HEK293 (cell line): Measurements from ENCODE around the gene PKDCC.

ENCODE experiments used
- EGR2 ChIP-seq: fragments of 450-650 bp; formaldehyde crosslinking; IDR thresholded peaks from 2 replicates; pipeline ENCODE4 v1.5.1; 2016; ENCODE audit warnings: low read depth, missing biosample characterization, missing genetic modification characterization
- HOXD13 ChIP-seq: sonication (generic); formaldehyde crosslinking; IDR thresholded peaks from 2 replicates; pipeline ENCODE4 v1.8.0; 2022; ENCODE audit warnings: missing genetic modification reagents, borderline replicate concordance
- KLF7 ChIP-seq: fragments of 450-650 bp; formaldehyde crosslinking; IDR thresholded peaks from 2 replicates; pipeline ENCODE4 v1.5.1; 2016; ENCODE audit warnings: missing biosample characterization, missing genetic modification characterization, borderline replicate concordance
- MEIS1 ChIP-seq: sonication (generic); formaldehyde crosslinking; IDR thresholded peaks from 2 replicates; pipeline ENCODE4 v1.8.1; 2022; ENCODE audit warnings: missing genetic modification reagents, mild to moderate bottlenecking, borderline replicate concordance
- OVOL3 ChIP-seq: fragments of 450-650 bp; formaldehyde crosslinking; IDR thresholded peaks from 2 replicates; pipeline ENCODE4 v1.5.1; 2016; ENCODE audit warnings: missing biosample characterization, missing genetic modification characterization
- SETDB1 ChIP-seq: IDR thresholded peaks from one replicate; pipeline ENCODE4 v1.6.1; 2017; ENCODE audit warnings: mild to moderate bottlenecking, low read length, moderate library complexity, mixed read lengths; ENCODE audit not compliant: insufficient read length
- SP3 ChIP-seq: fragments of 450-650 bp; formaldehyde crosslinking; IDR thresholded peaks from 2 replicates; pipeline ENCODE4 v1.5.1; 2016; ENCODE audit warnings: missing biosample characterization, missing genetic modification characterization
- ZBTB7A ChIP-seq: fragments of 450-650 bp; formaldehyde crosslinking; IDR thresholded peaks from 2 replicates; pipeline ENCODE4 v1.5.1; 2016; ENCODE audit warnings: low read depth, missing biosample characterization, missing genetic modification characterization
- ZNF114 ChIP-seq: fragments of 450-650 bp; formaldehyde crosslinking; IDR thresholded peaks from 2 replicates; pipeline ENCODE4 v1.5.0; 2017; ENCODE audit warnings: missing biosample characterization, missing genetic modification characterization
- ZNF132 ChIP-seq: fragments of 450-650 bp; formaldehyde crosslinking; IDR thresholded peaks from 2 replicates; pipeline ENCODE4 v1.5.1; 2017; ENCODE audit warnings: missing biosample characterization, missing genetic modification characterization, borderline replicate concordance
- ZNF157 ChIP-seq: fragments of 450-650 bp; formaldehyde crosslinking; IDR thresholded peaks from 2 replicates; pipeline ENCODE4 v1.5.1; 2016; ENCODE audit warnings: missing biosample characterization, missing genetic modification characterization
- ZNF169 ChIP-seq: fragments of 450-650 bp; formaldehyde crosslinking; IDR thresholded peaks from 2 replicates; pipeline ENCODE4 v1.5.1; 2016; ENCODE audit warnings: missing biosample characterization, missing genetic modification characterization
- ZNF19 ChIP-seq: fragments of 450-650 bp; formaldehyde crosslinking; IDR thresholded peaks from 2 replicates; pipeline ENCODE4; 2016; ENCODE audit warnings: missing biosample characterization, missing genetic modification characterization, low read depth
- ZNF23 ChIP-seq: fragments of 450-650 bp; formaldehyde crosslinking; IDR thresholded peaks from 2 replicates; pipeline ENCODE4 v1.5.1; 2016; ENCODE audit warnings: missing biosample characterization, missing genetic modification characterization, borderline replicate concordance
- ZNF341 ChIP-seq: fragments of 450-650 bp; formaldehyde crosslinking; IDR thresholded peaks from 2 replicates; pipeline ENCODE4; 2016; ENCODE audit warnings: low read depth, missing biosample characterization, missing genetic modification characterization
- ZNF366 ChIP-seq: fragments of 450-650 bp; formaldehyde crosslinking; conservative IDR thresholded peaks from 2 replicates; pipeline ENCODE4 v1.5.1; 2016; ENCODE audit warnings: missing biosample characterization, missing genetic modification characterization
- ZNF529 ChIP-seq: fragments of 450-650 bp; formaldehyde crosslinking; IDR thresholded peaks from 2 replicates; pipeline ENCODE4 v1.5.1; 2017; ENCODE audit warnings: missing genetic modification characterization, missing biosample characterization; ENCODE audit not compliant: insufficient replicate concordance
- ZNF561 ChIP-seq: fragments of 450-650 bp; IDR thresholded peaks from 2 replicates; pipeline ENCODE4 v1.5.1; 2018; ENCODE audit warnings: missing biosample characterization, missing genetic modification characterization, borderline replicate concordance
- ZNF596 ChIP-seq: fragments of 450-650 bp; IDR thresholded peaks from 2 replicates; pipeline ENCODE4 v1.5.0; 2018; ENCODE audit warnings: missing biosample characterization, mild to moderate bottlenecking, missing genetic modification characterization, moderate library complexity
- ZNF624 ChIP-seq: fragments of 450-650 bp; formaldehyde crosslinking; IDR thresholded peaks from 2 replicates; pipeline ENCODE4 v1.5.1; 2017; ENCODE audit warnings: missing biosample characterization, missing genetic modification characterization
- ZNF768 ChIP-seq: fragments of 450-650 bp; formaldehyde crosslinking; IDR thresholded peaks from 2 replicates; pipeline ENCODE4 v1.5.1; 2018; ENCODE audit warnings: missing biosample characterization, mild to moderate bottlenecking, missing genetic modification characterization
- ZNF776 ChIP-seq: fragments of 450-650 bp; formaldehyde crosslinking; IDR thresholded peaks from 2 replicates; pipeline ENCODE4 v1.5.0; 2017; ENCODE audit warnings: missing biosample characterization, missing genetic modification characterization, borderline replicate concordance
- TF ChIP-seq, protein P1 (sequence below): fragments of 450-650 bp; formaldehyde crosslinking; IDR thresholded peaks from 2 replicates; pipeline ENCODE4 v1.5.1; 2016; ENCODE audit warnings: missing biosample characterization, missing genetic modification characterization
- TF ChIP-seq, protein P2 (sequence below): fragments of 450-650 bp; formaldehyde crosslinking; IDR thresholded peaks from 2 replicates; pipeline ENCODE4 v1.5.1; 2016; ENCODE audit warnings: missing biosample characterization, missing genetic modification characterization
- TF ChIP-seq, protein P3 (sequence below): fragments of 450-650 bp; formaldehyde crosslinking; IDR thresholded peaks from 2 replicates; pipeline ENCODE4 v1.5.1; 2017; ENCODE audit warnings: missing biosample characterization, missing genetic modification characterization
- TF ChIP-seq, protein P4 (sequence below): fragments of 450-650 bp; formaldehyde crosslinking; IDR thresholded peaks from 2 replicates; pipeline ENCODE4 v1.5.1; 2016; ENCODE audit warnings: missing biosample characterization, missing genetic modification characterization
- TF ChIP-seq, protein P5 (sequence below): fragments of 450-650 bp; formaldehyde crosslinking; IDR thresholded peaks from 2 replicates; pipeline ENCODE4 v1.5.1; 2016; ENCODE audit warnings: missing biosample characterization, missing genetic modification characterization, borderline replicate concordance

Gene PKDCC

DNA sequence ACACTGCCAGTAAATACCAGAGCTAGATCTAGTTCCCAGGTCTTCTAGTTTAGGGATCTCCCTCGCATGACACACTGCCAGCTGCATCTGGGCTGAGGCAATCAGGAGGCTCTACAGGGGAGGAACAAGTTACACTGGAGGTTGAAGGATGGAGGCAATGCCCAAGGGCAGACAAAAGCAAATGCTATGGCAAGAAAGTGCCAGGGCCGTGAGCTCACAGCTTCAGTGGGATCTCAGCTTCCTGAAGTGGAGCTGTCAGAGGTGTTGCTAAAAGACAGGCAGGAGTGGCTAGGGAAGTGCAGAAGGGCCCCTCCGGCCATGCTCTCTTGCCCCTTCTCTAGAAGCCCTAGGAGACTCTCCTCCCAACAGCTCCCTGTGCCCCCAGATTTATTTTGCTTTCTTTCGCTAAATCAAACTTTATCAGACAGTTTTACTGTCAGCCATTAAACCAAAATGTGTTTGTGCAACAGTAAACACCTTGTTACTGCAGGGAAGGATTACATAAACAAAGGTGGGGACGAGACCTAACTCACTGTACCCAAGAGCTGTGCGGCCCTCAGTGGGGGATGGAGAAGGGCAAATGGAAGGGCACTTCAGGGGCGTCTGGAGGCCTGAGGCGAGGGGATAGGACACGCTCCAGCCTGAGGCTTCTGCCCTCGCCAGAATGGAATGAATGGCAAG is 39.4 kb upstream of the PKDCC start (continued):
- TF ChIP-seq, protein P1, sequence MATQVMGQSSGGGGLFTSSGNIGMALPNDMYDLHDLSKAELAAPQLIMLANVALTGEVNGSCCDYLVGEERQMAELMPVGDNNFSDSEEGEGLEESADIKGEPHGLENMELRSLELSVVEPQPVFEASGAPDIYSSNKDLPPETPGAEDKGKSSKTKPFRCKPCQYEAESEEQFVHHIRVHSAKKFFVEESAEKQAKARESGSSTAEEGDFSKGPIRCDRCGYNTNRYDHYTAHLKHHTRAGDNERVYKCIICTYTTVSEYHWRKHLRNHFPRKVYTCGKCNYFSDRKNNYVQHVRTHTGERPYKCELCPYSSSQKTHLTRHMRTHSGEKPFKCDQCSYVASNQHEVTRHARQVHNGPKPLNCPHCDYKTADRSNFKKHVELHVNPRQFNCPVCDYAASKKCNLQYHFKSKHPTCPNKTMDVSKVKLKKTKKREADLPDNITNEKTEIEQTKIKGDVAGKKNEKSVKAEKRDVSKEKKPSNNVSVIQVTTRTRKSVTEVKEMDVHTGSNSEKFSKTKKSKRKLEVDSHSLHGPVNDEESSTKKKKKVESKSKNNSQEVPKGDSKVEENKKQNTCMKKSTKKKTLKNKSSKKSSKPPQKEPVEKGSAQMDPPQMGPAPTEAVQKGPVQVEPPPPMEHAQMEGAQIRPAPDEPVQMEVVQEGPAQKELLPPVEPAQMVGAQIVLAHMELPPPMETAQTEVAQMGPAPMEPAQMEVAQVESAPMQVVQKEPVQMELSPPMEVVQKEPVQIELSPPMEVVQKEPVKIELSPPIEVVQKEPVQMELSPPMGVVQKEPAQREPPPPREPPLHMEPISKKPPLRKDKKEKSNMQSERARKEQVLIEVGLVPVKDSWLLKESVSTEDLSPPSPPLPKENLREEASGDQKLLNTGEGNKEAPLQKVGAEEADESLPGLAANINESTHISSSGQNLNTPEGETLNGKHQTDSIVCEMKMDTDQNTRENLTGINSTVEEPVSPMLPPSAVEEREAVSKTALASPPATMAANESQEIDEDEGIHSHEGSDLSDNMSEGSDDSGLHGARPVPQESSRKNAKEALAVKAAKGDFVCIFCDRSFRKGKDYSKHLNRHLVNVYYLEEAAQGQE (tag by site-specific recombination), result no peak
- TF ChIP-seq ZNF19 (tag by site-specific recombination) (no peak), SETDB1 (no peak), OVOL3 (tag by site-specific recombination) (no peak), ZNF776 (tag by site-specific recombination) (no peak), ZNF341 (peak; percentile 82), ZNF157 (no peak), ZNF366 (tag by site-specific recombination) (no peak), MEIS1 (CRISPR knock-in tag) (no peak), ZNF23 (tag by site-specific recombination) (no peak), ZNF114 (tag by site-specific recombination) (no peak), EGR2 (tag by site-specific recombination) (no peak), SP3 (no peak), ZBTB7A (tag by site-specific recombination) (no peak), ZNF529 (tag by site-specific recombination) (no peak), ZNF624 (tag by site-specific recombination) (no peak), ZNF768 (no peak), ZNF169 (tag by site-specific recombination) (no peak), KLF7 (peak; percentile 93), ZNF596 (no peak), ZNF561 (tag by site-specific recombination) (peak; percentile 87; the same call in 1 of the 2 replicates), HOXD13 (CRISPR knock-in tag) (peak; percentile 44; the same call in 1 of the 2 replicates), ZNF132 (no peak)
- TF ChIP-seq, protein P2, sequence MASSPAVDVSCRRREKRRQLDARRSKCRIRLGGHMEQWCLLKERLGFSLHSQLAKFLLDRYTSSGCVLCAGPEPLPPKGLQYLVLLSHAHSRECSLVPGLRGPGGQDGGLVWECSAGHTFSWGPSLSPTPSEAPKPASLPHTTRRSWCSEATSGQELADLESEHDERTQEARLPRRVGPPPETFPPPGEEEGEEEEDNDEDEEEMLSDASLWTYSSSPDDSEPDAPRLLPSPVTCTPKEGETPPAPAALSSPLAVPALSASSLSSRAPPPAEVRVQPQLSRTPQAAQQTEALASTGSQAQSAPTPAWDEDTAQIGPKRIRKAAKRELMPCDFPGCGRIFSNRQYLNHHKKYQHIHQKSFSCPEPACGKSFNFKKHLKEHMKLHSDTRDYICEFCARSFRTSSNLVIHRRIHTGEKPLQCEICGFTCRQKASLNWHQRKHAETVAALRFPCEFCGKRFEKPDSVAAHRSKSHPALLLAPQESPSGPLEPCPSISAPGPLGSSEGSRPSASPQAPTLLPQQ (tag by site-specific recombination), result no peak; the same call in 1 of the 2 replicates
- TF ChIP-seq, protein P3, sequence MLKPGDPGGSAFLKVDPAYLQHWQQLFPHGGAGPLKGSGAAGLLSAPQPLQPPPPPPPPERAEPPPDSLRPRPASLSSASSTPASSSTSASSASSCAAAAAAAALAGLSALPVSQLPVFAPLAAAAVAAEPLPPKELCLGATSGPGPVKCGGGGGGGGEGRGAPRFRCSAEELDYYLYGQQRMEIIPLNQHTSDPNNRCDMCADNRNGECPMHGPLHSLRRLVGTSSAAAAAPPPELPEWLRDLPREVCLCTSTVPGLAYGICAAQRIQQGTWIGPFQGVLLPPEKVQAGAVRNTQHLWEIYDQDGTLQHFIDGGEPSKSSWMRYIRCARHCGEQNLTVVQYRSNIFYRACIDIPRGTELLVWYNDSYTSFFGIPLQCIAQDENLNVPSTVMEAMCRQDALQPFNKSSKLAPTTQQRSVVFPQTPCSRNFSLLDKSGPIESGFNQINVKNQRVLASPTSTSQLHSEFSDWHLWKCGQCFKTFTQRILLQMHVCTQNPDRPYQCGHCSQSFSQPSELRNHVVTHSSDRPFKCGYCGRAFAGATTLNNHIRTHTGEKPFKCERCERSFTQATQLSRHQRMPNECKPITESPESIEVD (tag by site-specific recombination), result 0 out of 2 replicates have a peak, but pooled peaks have one; percentile 32
- TF ChIP-seq, protein P4, sequence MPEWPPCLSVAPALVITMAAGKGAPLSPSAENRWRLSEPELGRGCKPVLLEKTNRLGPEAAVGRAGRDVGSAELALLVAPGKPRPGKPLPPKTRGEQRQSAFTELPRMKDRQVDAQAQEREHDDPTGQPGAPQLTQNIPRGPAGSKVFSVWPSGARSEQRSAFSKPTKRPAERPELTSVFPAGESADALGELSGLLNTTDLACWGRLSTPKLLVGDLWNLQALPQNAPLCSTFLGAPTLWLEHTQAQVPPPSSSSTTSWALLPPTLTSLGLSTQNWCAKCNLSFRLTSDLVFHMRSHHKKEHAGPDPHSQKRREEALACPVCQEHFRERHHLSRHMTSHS, result peak; percentile 97
- TF ChIP-seq, protein P5, sequence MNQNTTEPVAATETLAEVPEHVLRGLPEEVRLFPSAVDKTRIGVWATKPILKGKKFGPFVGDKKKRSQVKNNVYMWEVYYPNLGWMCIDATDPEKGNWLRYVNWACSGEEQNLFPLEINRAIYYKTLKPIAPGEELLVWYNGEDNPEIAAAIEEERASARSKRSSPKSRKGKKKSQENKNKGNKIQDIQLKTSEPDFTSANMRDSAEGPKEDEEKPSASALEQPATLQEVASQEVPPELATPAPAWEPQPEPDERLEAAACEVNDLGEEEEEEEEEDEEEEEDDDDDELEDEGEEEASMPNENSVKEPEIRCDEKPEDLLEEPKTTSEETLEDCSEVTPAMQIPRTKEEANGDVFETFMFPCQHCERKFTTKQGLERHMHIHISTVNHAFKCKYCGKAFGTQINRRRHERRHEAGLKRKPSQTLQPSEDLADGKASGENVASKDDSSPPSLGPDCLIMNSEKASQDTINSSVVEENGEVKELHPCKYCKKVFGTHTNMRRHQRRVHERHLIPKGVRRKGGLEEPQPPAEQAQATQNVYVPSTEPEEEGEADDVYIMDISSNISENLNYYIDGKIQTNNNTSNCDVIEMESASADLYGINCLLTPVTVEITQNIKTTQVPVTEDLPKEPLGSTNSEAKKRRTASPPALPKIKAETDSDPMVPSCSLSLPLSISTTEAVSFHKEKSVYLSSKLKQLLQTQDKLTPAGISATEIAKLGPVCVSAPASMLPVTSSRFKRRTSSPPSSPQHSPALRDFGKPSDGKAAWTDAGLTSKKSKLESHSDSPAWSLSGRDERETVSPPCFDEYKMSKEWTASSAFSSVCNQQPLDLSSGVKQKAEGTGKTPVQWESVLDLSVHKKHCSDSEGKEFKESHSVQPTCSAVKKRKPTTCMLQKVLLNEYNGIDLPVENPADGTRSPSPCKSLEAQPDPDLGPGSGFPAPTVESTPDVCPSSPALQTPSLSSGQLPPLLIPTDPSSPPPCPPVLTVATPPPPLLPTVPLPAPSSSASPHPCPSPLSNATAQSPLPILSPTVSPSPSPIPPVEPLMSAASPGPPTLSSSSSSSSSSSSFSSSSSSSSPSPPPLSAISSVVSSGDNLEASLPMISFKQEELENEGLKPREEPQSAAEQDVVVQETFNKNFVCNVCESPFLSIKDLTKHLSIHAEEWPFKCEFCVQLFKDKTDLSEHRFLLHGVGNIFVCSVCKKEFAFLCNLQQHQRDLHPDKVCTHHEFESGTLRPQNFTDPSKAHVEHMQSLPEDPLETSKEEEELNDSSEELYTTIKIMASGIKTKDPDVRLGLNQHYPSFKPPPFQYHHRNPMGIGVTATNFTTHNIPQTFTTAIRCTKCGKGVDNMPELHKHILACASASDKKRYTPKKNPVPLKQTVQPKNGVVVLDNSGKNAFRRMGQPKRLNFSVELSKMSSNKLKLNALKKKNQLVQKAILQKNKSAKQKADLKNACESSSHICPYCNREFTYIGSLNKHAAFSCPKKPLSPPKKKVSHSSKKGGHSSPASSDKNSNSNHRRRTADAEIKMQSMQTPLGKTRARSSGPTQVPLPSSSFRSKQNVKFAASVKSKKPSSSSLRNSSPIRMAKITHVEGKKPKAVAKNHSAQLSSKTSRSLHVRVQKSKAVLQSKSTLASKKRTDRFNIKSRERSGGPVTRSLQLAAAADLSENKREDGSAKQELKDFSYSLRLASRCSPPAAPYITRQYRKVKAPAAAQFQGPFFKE (tag by site-specific recombination), result no peak
